Osteocyte (in vitro differentiated cells): ENCODE measurements around the gene PPP1R12B. TPM values are rescaled to one million over a fixed set of nuclear protein-coding genes. Genes with fewer than 3 reads are reported as not detected.
"Not testable (repeated sequence)": the region's sequence is repeated elsewhere in the genome, so short reads cannot be mapped to it uniquely, and the experiment has no call there.

Experiments
- DNase-seq: peaks from one replicate; pipeline ENCODE4 v3.0.0; 2021; ENCODE audit warnings: mixed read lengths; ENCODE audit not compliant: unreplicated experiment; ENCODE audit errors: extremely low spot score
- H3K27ac Mint-ChIP-seq: one replicate; pipeline ENCODE4 v1.8.0; 2021; ENCODE audit warnings: mild to moderate bottlenecking, mixed read lengths; ENCODE audit not compliant: unreplicated experiment
- H3K27me3 Mint-ChIP-seq: one replicate; pipeline ENCODE4 v1.8.0; 2021; ENCODE audit warnings: mixed read lengths; ENCODE audit not compliant: unreplicated experiment
- H3K36me3 Mint-ChIP-seq: one replicate; pipeline ENCODE4 v1.8.0; 2021; ENCODE audit warnings: mixed read lengths; ENCODE audit not compliant: unreplicated experiment
- H3K4me1 Mint-ChIP-seq: one replicate; pipeline ENCODE4 v1.8.0; 2021; ENCODE audit warnings: mixed read lengths; ENCODE audit not compliant: unreplicated experiment
- H3K4me3 Mint-ChIP-seq: one replicate; pipeline ENCODE4 v1.8.0; 2021; ENCODE audit warnings: mild to moderate bottlenecking, moderate library complexity, mixed read lengths; ENCODE audit not compliant: unreplicated experiment
- H3K9me3 Mint-ChIP-seq: one replicate; pipeline ENCODE4 v1.8.0; 2021; ENCODE audit warnings: mixed read lengths; ENCODE audit not compliant: unreplicated experiment
- CTCF ChIP-seq: fragments of 200-600 bp; sonication (generic); IDR thresholded peaks from 2 replicates; pipeline ENCODE4 v1.5.0; 2021; ENCODE audit warnings: antibody characterized with exemption, mild to moderate bottlenecking, moderate library complexity
- total RNA-seq: library from RNA; stranded (reverse); gene quantifications from 2 replicates; pipeline ENCODE4 v1.2.1, GENCODE V29; 2021

The PPP1R12B gene
- total RNA-seq, 1 donor from 2014 or later = 14.6 TPM

GRCh38 chr1:202432338-202432737 is 83.8 kb downstream of the PPP1R12B start:
- not testable (repeated sequence) for H3K4me1 Mint-ChIP-seq, H3K9me3 Mint-ChIP-seq, DNase-seq, H3K4me3 Mint-ChIP-seq, H3K27me3 Mint-ChIP-seq, H3K27ac Mint-ChIP-seq
- H3K36me3 Mint-ChIP-seq = peaks cover 28% of the 10 kb centered on the region

DNA sequence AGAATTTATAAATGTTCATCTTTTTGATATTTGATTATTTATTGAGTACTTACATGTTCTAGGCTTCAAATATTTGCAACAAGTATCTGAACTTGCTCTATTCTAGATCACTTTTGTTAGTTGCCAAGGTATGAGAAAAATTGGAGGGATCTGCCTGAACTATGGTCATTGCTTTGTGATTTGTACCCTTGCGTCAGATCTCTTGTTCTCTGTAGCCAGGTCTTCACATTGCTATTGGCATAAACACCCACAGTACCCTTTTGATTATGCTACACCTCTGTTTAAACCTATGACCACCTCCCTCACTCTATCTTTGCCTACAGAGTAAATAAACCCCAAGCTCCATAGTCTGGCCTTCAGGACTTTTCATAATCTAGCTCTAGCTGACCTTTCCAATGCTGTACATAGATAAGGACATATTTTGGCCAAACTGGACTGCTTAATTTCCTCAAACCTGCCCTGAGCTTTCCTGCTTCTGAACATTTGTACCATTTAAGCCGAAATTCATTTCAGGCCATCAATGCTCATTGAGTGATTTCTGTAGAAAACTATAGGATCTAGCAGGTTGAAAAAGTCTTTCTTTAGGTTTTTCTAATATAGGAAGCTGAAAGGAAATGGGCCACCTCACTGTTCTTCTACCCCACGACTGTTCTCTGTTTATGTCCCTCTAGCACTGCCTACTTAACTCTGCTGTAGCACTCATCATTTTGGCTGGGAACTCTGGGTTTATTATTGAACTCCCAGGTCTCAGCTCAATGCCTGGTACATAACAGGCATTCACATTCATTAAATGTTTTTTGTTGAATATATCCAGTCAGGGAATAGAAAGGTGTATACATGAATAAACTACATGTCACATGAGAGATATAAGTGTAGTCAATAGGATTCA is 84.9 kb downstream of the PPP1R12B start:
- no peak overlapping the region for H3K27ac Mint-ChIP-seq
- no peaks in the 10 kb centered on the region for H3K9me3 Mint-ChIP-seq
- TF ChIP-seq CTCF = no peak
- H3K4me1 Mint-ChIP-seq = peaks cover 3% of the 10 kb centered on the region
- peaks cover 34% of the 10 kb centered on the region for H3K36me3 Mint-ChIP-seq
- no peak for DNase-seq
- H3K27me3 Mint-ChIP-seq = no peaks in the 10 kb centered on the region
- no peak overlapping the region for H3K4me3 Mint-ChIP-seq

- Mint-ChIP-seq H3K36me3 (peaks cover 35% of the 10 kb centered on the region), H3K27me3 (no peaks in the 10 kb centered on the region), H3K9me3 (no peaks in the 10 kb centered on the region), H3K4me3 (no peak overlapping the region), H3K27ac (no peak overlapping the region), H3K4me1 (peaks cover 3% of the 10 kb centered on the region)
- DNase-seq = no peak
- no peak for TF ChIP-seq CTCF
These were observed 85.6 kb downstream of the PPP1R12B start for GRCh38 chr1:202434059-202434458.

- no peak overlapping the region for H3K27ac Mint-ChIP-seq
- H3K4me1 Mint-ChIP-seq = no peaks in the 10 kb centered on the region
These were observed 90.1 kb downstream of the PPP1R12B start for GRCh38 chr1:202438393-202439174.

DNA sequence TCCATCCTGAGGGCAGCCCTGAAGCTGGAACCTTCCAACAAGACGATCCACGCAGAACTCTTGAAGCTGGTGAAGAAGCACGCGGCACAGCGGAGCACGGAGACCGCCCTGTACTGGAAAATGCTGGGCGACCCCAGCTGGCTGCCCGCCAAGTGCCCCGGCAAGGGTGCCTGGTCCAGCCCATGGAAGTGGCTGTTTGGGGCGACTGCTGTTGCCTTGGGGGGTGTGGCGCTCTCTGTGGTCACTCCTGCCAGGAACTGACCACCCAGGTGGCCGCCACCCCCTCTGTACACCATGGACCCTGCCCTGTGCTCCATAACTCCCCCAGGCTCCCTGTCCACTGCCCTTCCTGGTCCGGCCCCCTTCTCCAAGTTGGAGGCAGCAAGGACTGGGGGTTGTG is 90.8 kb downstream of the PPP1R12B start:
- TF ChIP-seq CTCF = no peak
- no peak overlapping the region for H3K27ac Mint-ChIP-seq
- H3K4me3 Mint-ChIP-seq = no peak overlapping the region
- H3K27me3 Mint-ChIP-seq = no peaks in the 10 kb centered on the region
- H3K36me3 Mint-ChIP-seq = peaks cover 34% of the 10 kb centered on the region
- no peaks in the 10 kb centered on the region for H3K9me3 Mint-ChIP-seq
- DNase-seq = peak; percentile 84
- no peaks in the 10 kb centered on the region for H3K4me1 Mint-ChIP-seq

More at GRCh38 chr1:202438393-202439174, 90.1 kb downstream of the PPP1R12B start:
- DNase-seq = no peak
- no peak for TF ChIP-seq CTCF
- no peaks in the 10 kb centered on the region for H3K9me3 Mint-ChIP-seq
- H3K4me3 Mint-ChIP-seq = no peak overlapping the region
- peaks cover 36% of the 10 kb centered on the region for H3K36me3 Mint-ChIP-seq
- H3K27me3 Mint-ChIP-seq = no peaks in the 10 kb centered on the region

DNA sequence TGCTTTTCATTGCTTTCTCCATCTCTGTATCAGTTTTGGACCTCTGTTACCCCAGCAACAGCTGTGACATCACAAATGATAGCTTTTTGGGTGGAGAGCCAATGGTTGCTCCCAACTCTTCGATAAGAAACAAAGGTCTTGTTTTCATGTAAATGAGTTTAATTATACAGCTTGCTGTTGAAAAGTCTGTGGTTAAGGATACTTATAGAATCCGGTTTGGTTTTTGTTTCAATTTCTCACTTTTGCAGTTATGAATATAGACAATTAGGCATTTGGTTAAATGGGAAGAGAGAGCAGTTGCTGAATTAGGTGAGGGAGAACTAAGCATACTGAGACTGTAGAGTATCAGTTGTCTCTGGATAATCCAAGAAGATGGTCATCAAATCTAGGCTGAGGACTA is 99.6 kb downstream of the PPP1R12B start:
- H3K4me1 Mint-ChIP-seq, H3K27me3 Mint-ChIP-seq, H3K9me3 Mint-ChIP-seq, H3K4me3 Mint-ChIP-seq, H3K27ac Mint-ChIP-seq, DNase-seq: not testable (repeated sequence)
- peaks cover 32% of the 10 kb centered on the region for H3K36me3 Mint-ChIP-seq

DNA sequence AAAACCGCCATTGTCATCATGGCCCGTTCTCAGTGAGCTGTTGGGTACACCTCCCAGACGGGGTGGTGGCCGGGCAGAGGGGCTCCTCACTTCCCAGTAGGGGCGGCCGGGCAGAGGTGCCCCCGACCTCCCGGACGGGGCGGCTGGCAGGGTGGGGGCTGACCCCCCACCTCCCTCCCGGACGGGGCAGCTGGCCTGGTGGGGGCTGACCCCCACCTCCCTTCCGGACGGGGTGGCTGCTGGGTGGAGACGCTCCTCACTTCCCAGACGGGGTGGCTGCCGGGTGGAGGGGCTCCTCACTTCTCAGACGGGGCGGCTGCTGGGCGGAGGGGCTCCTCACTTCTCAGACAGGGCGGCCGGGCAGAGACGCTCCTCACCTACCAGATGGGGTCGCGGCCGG is 103.1 kb downstream of the PPP1R12B start:
- H3K9me3 Mint-ChIP-seq, H3K27ac Mint-ChIP-seq, DNase-seq, H3K27me3 Mint-ChIP-seq, H3K4me3 Mint-ChIP-seq: not testable (repeated sequence)
- peaks cover 22% of the 10 kb centered on the region for H3K36me3 Mint-ChIP-seq
- H3K4me1 Mint-ChIP-seq = peaks cover 11% of the 10 kb centered on the region
